GM12875 (cell line): ENCODE data around the gene NLK.

ENCODE experiments used
- H3K4me3 ChIP-seq: one replicate; pipeline ENCODE4 v1.5.1; 2011; ENCODE audit warnings: low read depth, low read length, control low read depth
- TF ChIP-seq, protein P1 (sequence below): IDR thresholded peaks from 2 replicates; pipeline ENCODE4 v1.5.1; 2011; ENCODE audit warnings: low read depth, mild to moderate bottlenecking, control low read depth, inconsistent platforms, low read length, moderate library complexity, borderline replicate concordance; ENCODE audit not compliant: insufficient read depth

NLK gene

DNA sequence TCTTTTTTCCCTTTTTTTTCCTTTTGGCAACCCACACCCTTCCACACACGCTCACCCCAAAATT is at the start of gene NLK:
NLK (plus strand) TSS at position 21 of the 64 bp plus-strand sequence. CDS start 197 bp downstream, outside the sequence.
- peak within 1 kb of the TSS; percentile 94 for H3K4me3 ChIP-seq
- TF ChIP-seq, protein P1, sequence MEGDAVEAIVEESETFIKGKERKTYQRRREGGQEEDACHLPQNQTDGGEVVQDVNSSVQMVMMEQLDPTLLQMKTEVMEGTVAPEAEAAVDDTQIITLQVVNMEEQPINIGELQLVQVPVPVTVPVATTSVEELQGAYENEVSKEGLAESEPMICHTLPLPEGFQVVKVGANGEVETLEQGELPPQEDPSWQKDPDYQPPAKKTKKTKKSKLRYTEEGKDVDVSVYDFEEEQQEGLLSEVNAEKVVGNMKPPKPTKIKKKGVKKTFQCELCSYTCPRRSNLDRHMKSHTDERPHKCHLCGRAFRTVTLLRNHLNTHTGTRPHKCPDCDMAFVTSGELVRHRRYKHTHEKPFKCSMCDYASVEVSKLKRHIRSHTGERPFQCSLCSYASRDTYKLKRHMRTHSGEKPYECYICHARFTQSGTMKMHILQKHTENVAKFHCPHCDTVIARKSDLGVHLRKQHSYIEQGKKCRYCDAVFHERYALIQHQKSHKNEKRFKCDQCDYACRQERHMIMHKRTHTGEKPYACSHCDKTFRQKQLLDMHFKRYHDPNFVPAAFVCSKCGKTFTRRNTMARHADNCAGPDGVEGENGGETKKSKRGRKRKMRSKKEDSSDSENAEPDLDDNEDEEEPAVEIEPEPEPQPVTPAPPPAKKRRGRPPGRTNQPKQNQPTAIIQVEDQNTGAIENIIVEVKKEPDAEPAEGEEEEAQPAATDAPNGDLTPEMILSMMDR: no peak

DNA sequence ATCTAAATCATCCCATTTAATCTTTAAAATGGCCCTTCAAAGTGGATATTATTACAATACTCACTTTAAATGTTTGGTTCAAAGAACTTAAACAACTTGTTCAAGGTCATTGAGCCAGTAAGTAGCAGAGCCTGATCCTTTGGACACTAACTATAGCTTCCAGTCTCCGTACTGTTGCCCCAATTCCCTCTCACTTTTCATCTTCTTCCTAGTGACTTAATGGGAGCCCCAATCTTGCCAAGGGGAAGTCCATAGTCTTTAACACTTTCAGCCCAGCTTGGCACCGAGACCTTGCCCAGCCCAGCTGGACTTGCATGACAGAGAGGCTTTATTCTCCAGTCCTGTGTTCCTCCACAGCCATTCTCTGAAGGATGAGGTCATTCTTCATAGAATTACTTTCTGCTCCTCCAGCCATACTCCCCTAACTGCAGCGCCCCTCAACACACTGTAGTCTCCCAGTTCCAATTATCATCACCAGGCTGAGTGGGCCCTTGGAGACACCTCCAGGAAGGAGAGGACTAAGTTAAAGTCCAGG is 49.2 kb upstream of the NLK start:
- H3K4me3 ChIP-seq: no peak overlapping the region
- TF ChIP-seq, protein P1: no peak

DNA sequence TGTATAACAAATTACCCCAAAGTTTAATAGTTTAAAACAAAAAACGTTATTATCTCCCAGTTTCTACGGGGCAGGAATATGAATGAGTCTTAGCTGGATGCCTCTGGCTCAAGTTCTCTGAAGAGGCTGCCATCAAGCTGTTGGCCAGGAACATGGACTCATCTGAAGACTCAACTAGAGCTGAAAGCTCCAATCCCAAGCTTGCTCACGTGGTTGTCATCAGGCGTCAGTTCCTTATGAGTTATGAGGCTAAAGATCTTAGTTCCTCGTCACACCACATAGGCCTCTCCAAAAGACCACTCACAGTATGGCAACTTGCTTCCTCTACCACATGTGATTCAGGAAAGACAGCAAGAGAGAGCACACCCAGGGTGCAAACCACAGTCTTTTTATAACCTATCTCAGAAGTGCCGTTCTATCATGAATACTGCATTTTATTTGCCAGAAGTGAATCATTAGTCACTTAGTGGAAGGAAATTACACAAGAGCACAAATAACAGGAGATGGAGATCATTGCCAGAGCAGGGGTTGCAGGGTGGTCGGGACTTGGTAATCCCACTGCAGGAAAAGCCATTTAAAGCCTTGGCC is 48.7 kb upstream of the NLK start:
- TF ChIP-seq, protein P1: no peak
- no peak overlapping the region for H3K4me3 ChIP-seq

DNA sequence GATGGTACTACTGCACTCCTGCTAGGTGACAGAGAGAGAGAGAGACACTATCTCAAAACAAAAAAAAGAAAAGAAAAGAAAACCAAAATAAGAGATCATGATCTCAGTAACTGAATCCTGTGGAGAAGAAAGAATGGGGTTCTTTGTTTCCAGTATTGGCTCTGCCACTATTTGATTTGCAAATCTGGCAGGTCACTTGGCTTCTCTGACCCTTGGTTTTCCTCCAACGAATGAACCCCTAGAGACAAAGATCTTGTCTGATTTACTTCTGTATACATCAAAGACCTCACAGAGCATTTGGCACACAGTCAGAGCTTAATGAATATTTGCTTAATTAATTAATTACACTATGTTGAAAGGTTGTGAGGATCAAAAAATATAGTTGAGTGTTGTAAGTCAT is 47.9 kb upstream of the NLK start:
- TF ChIP-seq, protein P1: no peak
- H3K4me3 ChIP-seq: no peak overlapping the region

DNA sequence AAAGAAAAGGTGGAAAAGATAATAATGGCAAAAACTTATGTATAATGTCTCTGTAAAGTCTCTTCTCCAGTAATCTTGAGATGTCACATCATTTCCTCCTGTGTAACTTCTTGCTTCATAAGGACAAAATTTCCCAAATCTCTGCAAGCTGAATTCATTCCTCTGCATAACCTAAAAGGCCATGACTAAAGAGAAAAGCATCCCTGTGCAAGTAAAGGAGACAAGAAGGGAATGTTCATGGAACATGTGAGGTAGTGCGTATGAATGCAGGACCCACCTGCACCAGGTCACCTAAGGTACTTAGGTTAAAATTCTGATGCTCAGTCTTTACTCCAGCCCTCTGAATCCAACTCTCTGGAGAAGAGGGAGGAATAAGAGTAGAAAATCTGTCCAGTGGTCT is 46.9 kb upstream of the NLK start:
- TF ChIP-seq, protein P1: no peak
- H3K4me3 ChIP-seq: no peak overlapping the region

DNA sequence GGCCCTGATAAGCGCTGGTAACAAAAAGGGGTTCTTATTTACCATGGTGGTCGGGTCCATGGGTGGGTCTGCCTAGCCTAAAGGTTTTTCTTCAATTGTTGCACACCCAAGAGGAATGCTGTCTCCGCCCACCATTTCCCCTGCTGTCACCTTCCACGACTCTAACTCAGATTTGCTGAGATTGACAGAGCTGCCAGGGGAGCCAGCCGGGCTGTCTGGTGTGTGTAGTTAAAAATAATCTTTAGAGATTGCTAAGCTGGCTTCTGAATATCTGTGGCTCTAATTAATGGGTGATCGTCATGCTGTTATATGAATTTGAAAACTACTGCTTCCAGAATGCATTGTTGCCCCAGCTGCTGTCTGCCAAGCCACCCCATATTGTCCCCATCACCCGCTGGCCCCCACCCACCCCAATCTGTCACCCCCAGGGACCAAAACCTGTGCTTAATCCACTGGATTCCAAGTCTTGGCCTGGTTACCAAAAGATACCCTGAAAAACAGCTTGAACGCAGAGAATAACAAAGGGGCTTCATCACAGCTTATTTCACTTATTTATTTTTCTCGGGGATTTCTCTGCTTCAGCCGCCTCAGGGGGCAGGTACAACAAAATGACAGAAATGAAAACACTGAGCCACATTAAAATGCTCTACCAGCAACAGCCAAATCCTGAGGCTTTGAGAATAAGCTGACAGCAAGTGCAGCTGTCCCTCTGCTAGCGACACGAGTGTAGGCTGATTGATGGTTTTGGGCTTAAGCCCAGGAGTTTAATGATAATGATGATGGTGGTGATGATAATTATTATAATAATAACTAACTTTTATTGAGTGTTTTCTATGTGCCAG is 46.1 kb upstream of the NLK start:
- no peak overlapping the region for H3K4me3 ChIP-seq
- TF ChIP-seq, protein P1: no peak

DNA sequence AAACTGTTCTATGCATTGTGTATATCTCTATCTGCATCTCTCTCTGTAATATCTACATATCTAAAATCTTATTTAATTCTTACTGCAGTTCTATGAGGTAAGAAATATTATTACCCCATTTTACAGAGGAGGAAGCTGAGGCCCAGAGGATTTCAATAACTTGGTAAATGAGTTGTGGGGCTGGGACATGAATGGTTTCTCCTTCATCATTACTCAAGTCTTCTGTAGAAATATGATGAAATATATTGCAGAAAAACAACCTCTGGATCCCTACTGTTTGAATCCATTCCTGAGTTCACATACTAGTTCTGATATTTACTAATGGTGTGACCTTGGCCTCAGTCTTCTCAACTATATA is 45.5 kb upstream of the NLK start:
- TF ChIP-seq, protein P1: no peak

More for the DNA sequence above, 45.5 kb upstream of the NLK start:
- no peak overlapping the region for H3K4me3 ChIP-seq
